GM23248 (cell line): ENCODE results near the gene NEK4.

Experiments used
- EZH2 ChIP-seq: fragments of 200-600 bp; sonication (generic); IDR thresholded peaks from 2 replicates; pipeline ENCODE4 v1.6.1; 2018; ENCODE audit warnings: antibody characterized with exemption, mild to moderate bottlenecking; ENCODE audit not compliant: insufficient read depth, poor library complexity, severe bottlenecking
- EZH2phosphoT487 ChIP-seq: fragments of 200-600 bp; sonication (generic); IDR thresholded peaks from 2 replicates; pipeline ENCODE4 v1.6.1; 2018; ENCODE audit warnings: antibody characterized with exemption, moderate library complexity, mild to moderate bottlenecking, low read depth; ENCODE audit not compliant: insufficient read depth

DNA sequence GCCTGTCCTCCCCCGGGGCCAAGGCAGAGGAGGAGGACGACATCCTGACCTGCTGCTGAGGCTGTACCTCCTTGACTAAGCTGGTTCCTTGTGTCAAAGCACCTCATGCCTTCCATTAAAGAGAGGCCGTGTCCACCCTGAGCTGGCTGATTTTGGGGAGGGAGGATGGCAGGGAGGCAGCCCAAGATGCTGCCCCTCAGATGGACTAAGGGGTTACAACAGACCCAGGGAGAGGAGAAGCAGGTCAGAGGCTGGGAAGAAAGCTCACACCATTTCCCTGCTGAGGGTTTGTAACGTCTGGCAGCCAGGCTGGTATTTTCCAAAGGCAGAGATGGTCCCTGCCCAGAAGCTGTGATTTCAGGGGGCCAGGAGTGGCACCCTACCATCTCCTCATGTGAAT lies 21.2 kb upstream of the NEK4 start:
- TF ChIP-seq EZH2 (no peak), EZH2phosphoT487 (no peak)
